Measurements from ENCODE around the gene BTN3A1. TPM values are rescaled to one million over a fixed set of nuclear protein-coding genes. Genes with fewer than 3 reads are reported as not detected.
"Not testable (repeated sequence)": the region's sequence is repeated elsewhere in the genome, so short reads cannot be mapped to it uniquely, and the experiment has no call there.

BTN3A1 gene
- total RNA-seq, 1 donor from 2014 or later, result 9.7 TPM

DNA sequence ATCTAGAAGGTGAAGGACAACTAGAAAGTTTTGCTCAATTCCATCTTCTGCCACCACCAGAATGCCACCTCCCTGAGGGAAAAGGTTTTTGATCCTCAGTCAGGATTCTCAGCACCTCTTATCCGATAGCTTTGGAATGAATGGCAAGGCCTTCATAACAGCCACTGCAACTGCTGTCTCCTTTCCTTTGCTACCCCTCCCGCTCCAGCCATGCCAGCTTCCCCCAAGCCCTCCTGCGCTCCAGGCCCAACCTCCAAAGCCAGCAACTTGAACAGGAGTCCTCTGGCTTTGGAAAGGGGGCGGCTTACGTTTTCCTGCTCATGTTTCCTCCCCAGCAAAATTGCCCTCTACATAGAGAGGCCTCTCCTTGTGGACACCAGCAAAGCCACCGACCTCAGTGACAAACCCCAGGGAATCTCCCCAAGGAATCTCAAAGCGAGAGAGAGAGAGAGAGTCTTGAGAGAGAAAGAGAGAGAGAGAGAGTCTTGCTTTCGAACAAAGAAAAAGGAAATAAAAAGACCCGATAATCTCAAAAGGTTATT lies 55.3 kb downstream of the BTN3A1 start:
- H3K36me3 ChIP-seq, result no peaks in the 10 kb centered on the region
- H3K4me3 ChIP-seq, result peak overlapping the region; percentile 92
- Mint-ChIP-seq H3K4me3 (peak overlapping the region; percentile 99), H3K4me1 (peaks cover 30% of the 10 kb centered on the region), H3K27me3 (ENCODE audit: insufficient read depth, low read depth) (peaks cover 3% of the 10 kb centered on the region), H3K27ac (peak overlapping the region; percentile 98), H3K9me3 (no peaks in the 10 kb centered on the region), H3K36me3 (peaks cover 16% of the 10 kb centered on the region)
- no peaks in the 10 kb centered on the region for H3K9me3 ChIP-seq (ENCODE audit: low read depth)
- H2AFZ ChIP-seq (replicated peaks), result peak overlapping the region; percentile 89
- peaks cover 7% of the 10 kb centered on the region for H3K4me1 ChIP-seq
- H3K4me2 ChIP-seq, result peak overlapping the region; percentile 96
- TF ChIP-seq, protein P1, sequence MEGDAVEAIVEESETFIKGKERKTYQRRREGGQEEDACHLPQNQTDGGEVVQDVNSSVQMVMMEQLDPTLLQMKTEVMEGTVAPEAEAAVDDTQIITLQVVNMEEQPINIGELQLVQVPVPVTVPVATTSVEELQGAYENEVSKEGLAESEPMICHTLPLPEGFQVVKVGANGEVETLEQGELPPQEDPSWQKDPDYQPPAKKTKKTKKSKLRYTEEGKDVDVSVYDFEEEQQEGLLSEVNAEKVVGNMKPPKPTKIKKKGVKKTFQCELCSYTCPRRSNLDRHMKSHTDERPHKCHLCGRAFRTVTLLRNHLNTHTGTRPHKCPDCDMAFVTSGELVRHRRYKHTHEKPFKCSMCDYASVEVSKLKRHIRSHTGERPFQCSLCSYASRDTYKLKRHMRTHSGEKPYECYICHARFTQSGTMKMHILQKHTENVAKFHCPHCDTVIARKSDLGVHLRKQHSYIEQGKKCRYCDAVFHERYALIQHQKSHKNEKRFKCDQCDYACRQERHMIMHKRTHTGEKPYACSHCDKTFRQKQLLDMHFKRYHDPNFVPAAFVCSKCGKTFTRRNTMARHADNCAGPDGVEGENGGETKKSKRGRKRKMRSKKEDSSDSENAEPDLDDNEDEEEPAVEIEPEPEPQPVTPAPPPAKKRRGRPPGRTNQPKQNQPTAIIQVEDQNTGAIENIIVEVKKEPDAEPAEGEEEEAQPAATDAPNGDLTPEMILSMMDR (IDR thresholded peaks at IDR 0.05), result no peak
- no peak for TF ChIP-seq EZH2phosphoT487 (IDR thresholded peaks at IDR 0.05)
- H3K27ac ChIP-seq, result no peak overlapping the region
- H3K27me3 ChIP-seq, result no peaks in the 10 kb centered on the region
- H4K20me1 ChIP-seq (ENCODE audit: low read depth), result peaks cover 2% of the 10 kb centered on the region
- H3F3A ChIP-seq (ENCODE audit: low read depth), result no peaks in the 10 kb centered on the region
- peaks cover 34% of the 10 kb centered on the region for H3K79me2 ChIP-seq (ENCODE audit: low read depth)
- no peak overlapping the region for H3K9ac ChIP-seq
- DNase-seq (ENCODE audit: low spot score), result no peak

DNA sequence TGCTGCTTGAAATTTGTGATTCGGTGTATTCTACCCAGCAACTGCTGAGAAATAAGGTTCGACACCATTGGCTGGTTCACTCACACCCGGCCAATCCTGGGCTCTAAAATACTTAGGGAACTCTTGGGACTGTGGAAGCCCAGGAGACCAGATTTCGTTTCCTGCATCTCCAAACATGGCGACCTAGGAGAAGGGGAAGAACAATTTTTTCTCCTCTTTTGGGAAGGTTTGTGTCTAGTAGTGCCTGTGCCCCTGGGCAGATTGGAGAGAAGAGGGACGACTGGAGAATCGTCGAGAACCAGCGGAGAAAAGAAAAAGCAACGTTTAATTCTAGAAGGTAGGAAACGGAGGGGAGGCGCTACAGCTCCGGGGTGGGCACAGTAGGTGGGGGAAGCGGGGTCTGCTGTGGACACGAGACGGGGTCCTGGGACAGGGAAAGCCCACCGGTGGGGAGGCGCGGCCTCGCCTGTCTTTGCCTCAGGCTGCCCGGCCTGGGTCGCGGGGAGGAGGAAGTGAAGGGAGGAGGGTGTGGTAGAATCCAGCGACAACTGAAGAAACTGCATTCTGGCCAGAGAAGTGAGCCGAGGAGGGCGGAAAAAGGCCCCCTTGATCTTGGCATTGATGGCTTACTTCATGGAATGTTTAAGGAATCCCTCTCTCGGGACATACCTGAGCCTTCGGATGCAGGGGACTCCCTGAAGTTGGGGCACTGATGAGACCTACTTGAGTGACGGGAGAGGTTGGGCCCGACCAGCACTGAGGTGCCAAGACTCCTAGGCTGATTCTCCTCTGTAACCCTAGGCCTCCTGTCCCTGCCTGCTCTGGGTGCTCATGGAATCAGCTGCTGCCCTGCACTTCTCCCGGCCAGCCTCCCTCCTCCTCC lies 56.0 kb downstream of the BTN3A1 start, which contains the start of gene BTN2A1:
TSS of gene BTN2A1 (plus strand) at position 150 of the 883 bp plus-strand sequence. CDS start at position 832, 682 bp downstream.
- peak within 1 kb of the TSS; percentile 98 for H3K27ac Mint-ChIP-seq
- H3K4me1 ChIP-seq, result peaks cover 7% of the 10 kb centered on the region

DNA sequence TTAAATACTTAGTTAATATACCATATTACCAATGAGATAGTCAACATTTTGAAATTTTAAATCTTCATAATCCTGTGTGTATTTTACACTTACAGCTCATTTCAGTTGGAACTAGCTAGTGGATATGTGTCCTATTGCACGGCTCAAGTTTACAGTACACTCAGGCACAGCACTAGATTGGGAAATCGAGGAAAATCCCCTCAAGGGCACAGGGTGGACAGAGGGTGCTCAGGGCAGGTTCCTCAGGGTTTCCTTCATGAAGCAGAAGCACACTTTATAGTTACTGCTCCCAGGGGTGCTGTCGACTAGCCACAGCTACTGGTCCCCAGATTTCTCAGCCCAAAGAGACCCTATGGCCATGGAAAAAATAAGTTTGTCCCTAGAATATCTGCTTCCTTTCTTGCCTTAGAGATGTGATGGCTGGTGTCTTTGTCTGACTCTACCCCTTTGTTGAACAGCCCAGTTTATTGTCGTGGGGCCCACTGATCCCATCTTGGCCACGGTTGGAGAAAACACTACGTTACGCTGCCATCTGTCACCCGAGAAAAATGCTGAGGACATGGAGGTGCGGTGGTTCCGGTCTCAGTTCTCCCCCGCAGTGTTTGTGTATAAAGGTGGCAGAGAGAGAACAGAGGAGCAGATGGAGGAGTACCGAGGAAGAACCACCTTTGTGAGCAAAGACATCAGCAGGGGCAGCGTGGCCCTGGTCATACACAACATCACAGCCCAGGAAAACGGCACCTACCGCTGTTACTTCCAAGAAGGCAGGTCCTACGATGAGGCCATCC lies 57.1 kb downstream of the BTN3A1 start:
- Mint-ChIP-seq H3K9me3 (no peaks in the 10 kb centered on the region), H3K36me3 (peaks cover 26% of the 10 kb centered on the region), H3K4me3 (peak overlapping the region; percentile 70), H3K4me1 (peaks cover 30% of the 10 kb centered on the region), H3K27ac (no peak overlapping the region), H3K27me3 (ENCODE audit: insufficient read depth, low read depth) (peaks cover 3% of the 10 kb centered on the region)
- TF ChIP-seq EZH2phosphoT487 (IDR thresholded peaks at IDR 0.05) (no peak), EZH2 (IDR thresholded peaks at IDR 0.05) (no peak)
- TF ChIP-seq, protein P1 (IDR thresholded peaks at IDR 0.05), result no peak
- H3K36me3 ChIP-seq, result no peaks in the 10 kb centered on the region
- H3K9ac ChIP-seq, result no peak overlapping the region
- DNase-seq (ENCODE audit: low spot score), result no peak
- no peaks in the 10 kb centered on the region for H3F3A ChIP-seq (ENCODE audit: low read depth)
- peaks cover 34% of the 10 kb centered on the region for H3K79me2 ChIP-seq (ENCODE audit: low read depth)
- H4K20me1 ChIP-seq (ENCODE audit: low read depth), result peaks cover 3% of the 10 kb centered on the region
- H3K27me3 ChIP-seq, result no peaks in the 10 kb centered on the region
- peaks cover 7% of the 10 kb centered on the region for H3K4me1 ChIP-seq
- peak overlapping the region; percentile 92 for H3K4me3 ChIP-seq
- no peak overlapping the region for H2AFZ ChIP-seq (replicated peaks)
- H3K9me3 ChIP-seq (ENCODE audit: low read depth), result no peaks in the 10 kb centered on the region
- H3K27ac ChIP-seq, result no peak overlapping the region
- H3K4me2 ChIP-seq, result peak overlapping the region; percentile 96

More for the DNA sequence above, 56.0 kb downstream of the BTN3A1 start, which contains the start of gene BTN2A1:
- Histone ChIP-seq H3K4me2 (peak within 1 kb of the TSS; percentile 96), H3K9ac (peak within 1 kb of the TSS; percentile 70), H3K36me3 (no peaks in the 10 kb centered on the region), H2AFZ (replicated peaks) (peak within 1 kb of the TSS; percentile 89), H3K27ac (no peak within 1 kb of the TSS), H3F3A (ENCODE audit: low read depth) (no peaks in the 10 kb centered on the region), H3K27me3 (no peaks in the 10 kb centered on the region), H3K79me2 (ENCODE audit: low read depth) (peaks cover 34% of the 10 kb centered on the region), H3K4me3 (peak within 1 kb of the TSS; percentile 92), H3K9me3 (ENCODE audit: low read depth) (no peaks in the 10 kb centered on the region), H4K20me1 (ENCODE audit: low read depth) (peaks cover 3% of the 10 kb centered on the region)
- H3K36me3 Mint-ChIP-seq, result peaks cover 19% of the 10 kb centered on the region
- H3K4me3 Mint-ChIP-seq, result peak within 1 kb of the TSS; percentile 99
- H3K27me3 Mint-ChIP-seq (ENCODE audit: insufficient read depth, low read depth), result peaks cover 3% of the 10 kb centered on the region
- no peaks in the 10 kb centered on the region for H3K9me3 Mint-ChIP-seq
- H3K4me1 Mint-ChIP-seq, result peaks cover 30% of the 10 kb centered on the region
- no peak for TF ChIP-seq EZH2 (IDR thresholded peaks at IDR 0.05)
- TF ChIP-seq, protein P1 (IDR thresholded peaks at IDR 0.05), result peak; percentile 16
- no peak for TF ChIP-seq EZH2phosphoT487 (IDR thresholded peaks at IDR 0.05)
- peak; percentile 92 for DNase-seq (ENCODE audit: low spot score)

DNA sequence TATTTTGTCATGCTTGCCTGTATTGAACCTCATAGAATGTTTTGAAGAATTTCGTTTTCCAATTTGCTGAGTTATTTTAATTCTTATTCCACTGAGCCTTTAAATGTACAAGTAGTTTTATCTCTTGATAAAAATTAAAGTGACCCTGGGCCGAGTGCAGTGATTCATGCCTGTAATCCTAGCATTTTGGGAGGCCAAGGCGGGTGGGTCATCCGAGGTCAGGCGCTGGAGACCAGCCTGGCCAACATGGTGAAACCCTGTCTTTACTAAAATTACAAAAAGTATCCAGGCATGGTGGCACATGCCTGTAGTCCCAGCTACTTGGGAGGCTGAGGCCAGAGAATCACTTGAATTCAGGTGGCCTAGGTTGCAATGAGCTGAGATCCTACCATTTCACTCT lies 59.3 kb downstream of the BTN3A1 start:
- DNase-seq (ENCODE audit: low spot score); H3K27me3 Mint-ChIP-seq (ENCODE audit: insufficient read depth, low read depth); H3K9me3 Mint-ChIP-seq; H3K9me3 ChIP-seq (ENCODE audit: low read depth); H3K4me3 ChIP-seq; H3F3A ChIP-seq (ENCODE audit: low read depth); H2AFZ ChIP-seq (replicated peaks); H3K27ac ChIP-seq; H4K20me1 ChIP-seq (ENCODE audit: low read depth); H3K4me2 ChIP-seq; H3K36me3 ChIP-seq; H3K4me1 ChIP-seq; H3K4me3 Mint-ChIP-seq; H3K27me3 ChIP-seq; H3K27ac Mint-ChIP-seq; H3K9ac ChIP-seq: not testable (repeated sequence)
- peaks cover 34% of the 10 kb centered on the region for H3K79me2 ChIP-seq (ENCODE audit: low read depth)
- Mint-ChIP-seq H3K4me1 (peaks cover 30% of the 10 kb centered on the region), H3K36me3 (peaks cover 41% of the 10 kb centered on the region)
